ENCODE data around the gene TAF7. TPM values are rescaled to one million over a fixed set of nuclear protein-coding genes. Genes with fewer than 3 reads are reported as not detected.

TAF7 gene
- total and polyA plus RNA-seq, 10 of the 15 experiments (the other 5 are each of a cell fraction or from before 2014, with no cell fraction given) = 42.0 to 88.8 (median 69.2) TPM

GRCh38 chr5:141320225-141321169, at the start of gene TAF7 (continued):
- TF ChIP-seq NFXL1 (IDR thresholded peaks at IDR 0.05; ENCODE audit: borderline replicate concordance) = no peak
- 0 out of 2 replicates have a peak, but pooled peaks have one; percentile 28 for TF ChIP-seq NR2F1 (conservative IDR thresholded peaks at IDR 0.05)
- TF ChIP-seq RFX5 (IDR thresholded peaks at IDR 0.05; ENCODE audit: low read depth, low read length) = no peak
- no peak for TF ChIP-seq CBX3 (IDR thresholded peaks at IDR 0.05; ENCODE audit: borderline replicate concordance, low read depth)
- TF ChIP-seq BCL11A (IDR thresholded peaks at IDR 0.05; ENCODE audit: low read depth, low read length) = no peak
- peak; percentile 64 for TF ChIP-seq GATAD2B (conservative IDR thresholded peaks at IDR 0.05; ENCODE audit: low read depth)
- peak; percentile 30; the same call in 1 of the 2 replicates for TF ChIP-seq STAT1 (conservative IDR thresholded peaks at IDR 0.05)
- no peak for TF ChIP-seq REST (IDR thresholded peaks at IDR 0.05; ENCODE audit: low read depth, low read length)
- TF ChIP-seq CHD1 (IDR thresholded peaks at IDR 0.05; ENCODE audit: low read depth, low read length) = no peak
- peak; percentile 21; the same call in 1 of the 2 replicates for TF ChIP-seq HCFC1 (IDR thresholded peaks at IDR 0.05; ENCODE audit: low read length)
- peak; percentile 74; the same call in 1 of the 2 replicates for TF ChIP-seq ASH2L (IDR thresholded peaks at IDR 0.05; ENCODE audit: borderline replicate concordance, low read depth)
- TF ChIP-seq TBL1XR1 (IDR thresholded peaks at IDR 0.05; ENCODE audit: low read depth, low read length) = no peak
- no peak for TF ChIP-seq E2F4 (IDR thresholded peaks at IDR 0.05; ENCODE audit: low read depth, low read length)
- TF ChIP-seq SREBF2 (IDR thresholded peaks at IDR 0.05; ENCODE audit: low read length) = no peak; the same call in 1 of the 2 replicates
- TF ChIP-seq IRF5 (IDR thresholded peaks at IDR 0.05; ENCODE audit: borderline replicate concordance) = no peak
- TF ChIP-seq YBX1 (IDR thresholded peaks at IDR 0.05) = no peak
- peak; percentile 76 for TF ChIP-seq RELB (IDR thresholded peaks at IDR 0.05; ENCODE audit: low read depth)
- peak; percentile 69 for TF ChIP-seq ZNF687 (IDR thresholded peaks at IDR 0.05)
